H1 (cell line): ENCODE results near the gene TRMT44. TPM values are rescaled to one million over a fixed set of nuclear protein-coding genes. Genes with fewer than 3 reads are reported as not detected.

Experiments used
- CREB1 ChIP-seq: IDR thresholded peaks from 2 replicates; pipeline ENCODE4 v1.6.1; 2012; ENCODE audit warnings: inconsistent platforms
- EGR1 ChIP-seq: IDR thresholded peaks from 2 replicates; pipeline ENCODE4 v1.6.1; 2011; ENCODE audit warnings: low read depth, low read length, borderline replicate concordance
- EP300 ChIP-seq, 2 experiments: IDR thresholded peaks; 1 replicate in 1 of 2; 2 replicates in 1 of 2; pipeline ENCODE4 v1.6.1; 2011 to 2012; ENCODE audit warnings: low read depth in 2 of 2, low read length in 2 of 2, mild to moderate bottlenecking in 2 of 2, borderline replicate concordance in 1 of 2, inconsistent platforms in 1 of 2, moderate library complexity in 1 of 2
- JUND ChIP-seq: IDR thresholded peaks from 2 replicates; pipeline ENCODE4 v1.6.1; 2011; ENCODE audit warnings: mild to moderate bottlenecking, improper control_type of control experiment, low read length
- KDM4A ChIP-seq: IDR thresholded peaks from one replicate; pipeline ENCODE4 v1.7.1; 2012; ENCODE audit warnings: low read depth, mild to moderate bottlenecking, moderate library complexity, low read length, inconsistent platforms; ENCODE audit not compliant: severe bottlenecking
- KDM5A ChIP-seq: fragments of 200-600 bp; IDR thresholded peaks from 2 replicates; pipeline ENCODE4 v1.7.1; 2012; ENCODE audit warnings: mild to moderate bottlenecking, low read length, inconsistent platforms, mixed read lengths
- PHF8 ChIP-seq: fragments of 200-600 bp; sonication (generic); conservative IDR thresholded peaks from 2 replicates; pipeline ENCODE4 v1.7.1; 2012; ENCODE audit warnings: low read depth, mild to moderate bottlenecking, inconsistent platforms, low read length, moderate library complexity
- POLR2A ChIP-seq, 2 experiments: IDR thresholded peaks; 1 replicate in 1 of 2; 2 replicates in 1 of 2; pipeline ENCODE4 v1.6.1; 2011; ENCODE audit warnings: low read depth in 2 of 2, low read length in 2 of 2, mild to moderate bottlenecking in 2 of 2; ENCODE audit errors: control extremely low read depth in 1 of 2
- RAD21 ChIP-seq, 2 experiments: IDR thresholded peaks in 1 of 2; conservative IDR thresholded peaks in 1 of 2; 2 replicates each; pipeline ENCODE4 v1.6.1; 2011; ENCODE audit warnings: low read depth in 2 of 2, low read length in 2 of 2, improper control_type of control experiment in 1 of 2, inconsistent platforms in 1 of 2, mild to moderate bottlenecking in 1 of 2, moderate library complexity in 1 of 2
- RNF2 ChIP-seq: fragments of 200-900, 300-1000 bp; sonication (generic); IDR thresholded peaks from 2 replicates; pipeline ENCODE4 v1.7.1; 2016; ENCODE audit warnings: borderline replicate concordance, low read depth, mild to moderate bottlenecking, antibody characterized with exemption, low read length; ENCODE audit not compliant: poor library complexity, severe bottlenecking; ENCODE audit errors: missing control alignments
- SAP30 ChIP-seq: fragments of 300-600 bp; sonication (generic); IDR thresholded peaks from 2 replicates; pipeline ENCODE4 v1.7.1; 2012; ENCODE audit warnings: low read length, moderate library complexity, mild to moderate bottlenecking, inconsistent platforms; ENCODE audit not compliant: insufficient read depth, insufficient replicate concordance
- SP1 ChIP-seq: IDR thresholded peaks from 2 replicates; pipeline ENCODE4 v1.6.1; 2011; ENCODE audit warnings: low read depth, low read length
- SP2 ChIP-seq: IDR thresholded peaks from 2 replicates; pipeline ENCODE4 v1.6.1; 2012; ENCODE audit warnings: mild to moderate bottlenecking, low read length, inconsistent platforms
- SRF ChIP-seq: IDR thresholded peaks from 2 replicates; pipeline ENCODE4 v1.6.1; 2011; ENCODE audit warnings: mild to moderate bottlenecking, low read depth, low read length, moderate library complexity
- TAF7 ChIP-seq: optimal IDR thresholded peaks from 2 replicates; pipeline ENCODE3; 2011; ENCODE audit warnings: low read depth, mild to moderate bottlenecking, inconsistent platforms, low read length, moderate library complexity, borderline replicate concordance
- YY1 ChIP-seq: IDR thresholded peaks from 2 replicates; pipeline ENCODE4 v1.6.1; 2011; ENCODE audit warnings: low read depth, mild to moderate bottlenecking, low read length
- polyA plus RNA-seq, 7 experiments: library from polyadenylated mRNA; depleted of rRNA in 3 of 7; stranded (reverse) in 5 of 7; unstranded in 2 of 7; fragments of >200 nt in 5 of 7; fragments of 200-250 nt in 2 of 7; gene quantifications; 1 replicate in 5 of 7; 2 replicates in 1 of 7; 4 replicates in 1 of 7; pipeline versions ENCODE4 v1.2.1 to v1.2.3, GENCODE V29; 2011 to 2013; ENCODE audit warnings: missing spikeins in 2 of 7, mixed read lengths in 2 of 7
- total RNA-seq: library from RNA; stranded (reverse); fragmentation: NEBNext Ultra II Directional; extraction: Animal tissue kit (Norgen Biotek cat#: 25700); gene quantifications from 2 replicates; pipeline ENCODE4 v1.2.1, GENCODE V29; 2021
- TF ChIP-seq, protein P1 (sequence below), 3 experiments: IDR thresholded peaks; 1 replicate in 2 of 3; 2 replicates in 1 of 3; pipeline versions ENCODE4 v1.5.1 to v1.6.1; 2011; ENCODE audit warnings: low read length in 3 of 3, mild to moderate bottlenecking in 3 of 3, inconsistent platforms in 2 of 3, low read depth in 1 of 3, moderate library complexity in 1 of 3; ENCODE audit not compliant: insufficient read depth in 1 of 3; ENCODE audit errors: control extremely low read depth in 1 of 3
- TF ChIP-seq, protein P2 (sequence below): IDR thresholded peaks from 2 replicates; pipeline ENCODE4 v1.6.1; 2012; ENCODE audit warnings: low read length, inconsistent platforms

Gene TRMT44
- total and polyA plus RNA-seq, 2 of the 8 experiments (the other 6 are each of a cell fraction or from before 2014, with no cell fraction given): 8.6 to 23.9 TPM

DNA sequence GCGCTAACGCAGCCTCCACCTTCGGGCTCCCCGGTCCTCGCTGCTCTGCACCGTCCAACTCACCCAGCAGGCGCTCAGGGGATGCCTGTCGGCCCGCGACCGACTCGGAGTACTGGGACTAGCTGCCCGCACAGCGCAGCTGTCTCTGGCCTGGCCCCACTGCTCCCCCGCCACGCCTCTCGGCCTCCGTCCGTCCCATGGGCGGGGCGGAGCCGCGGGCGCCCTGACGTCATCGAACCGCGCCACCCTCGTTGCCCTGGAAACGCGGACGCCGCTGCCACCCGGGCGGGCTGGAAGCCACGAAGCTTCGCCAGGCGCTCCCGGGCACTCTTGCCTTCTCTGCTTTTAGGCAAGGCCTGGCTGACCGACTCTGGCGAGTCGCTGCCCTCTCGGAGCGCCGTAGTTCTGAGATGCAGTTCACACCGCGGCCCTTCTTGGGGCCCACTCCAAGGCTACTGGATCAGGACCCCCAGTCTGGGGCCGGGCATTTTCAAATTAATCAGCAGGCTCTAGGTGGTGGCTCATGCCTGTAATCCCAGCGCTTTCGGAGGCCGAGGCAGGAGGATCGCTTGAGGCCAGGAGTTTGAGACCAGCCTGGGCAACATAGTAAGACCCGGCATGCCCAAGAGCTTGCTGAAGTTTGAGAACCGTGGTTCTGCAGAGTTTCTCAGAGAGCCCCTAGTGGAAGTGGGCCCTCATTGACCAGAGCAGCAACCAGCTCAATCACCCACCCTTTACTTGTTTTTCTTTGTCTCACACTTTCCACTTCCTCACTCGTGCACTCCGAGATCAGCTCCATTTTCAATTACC, 12.1 kb upstream of the TRMT44 start (continued):
- TF ChIP-seq, protein P1, sequence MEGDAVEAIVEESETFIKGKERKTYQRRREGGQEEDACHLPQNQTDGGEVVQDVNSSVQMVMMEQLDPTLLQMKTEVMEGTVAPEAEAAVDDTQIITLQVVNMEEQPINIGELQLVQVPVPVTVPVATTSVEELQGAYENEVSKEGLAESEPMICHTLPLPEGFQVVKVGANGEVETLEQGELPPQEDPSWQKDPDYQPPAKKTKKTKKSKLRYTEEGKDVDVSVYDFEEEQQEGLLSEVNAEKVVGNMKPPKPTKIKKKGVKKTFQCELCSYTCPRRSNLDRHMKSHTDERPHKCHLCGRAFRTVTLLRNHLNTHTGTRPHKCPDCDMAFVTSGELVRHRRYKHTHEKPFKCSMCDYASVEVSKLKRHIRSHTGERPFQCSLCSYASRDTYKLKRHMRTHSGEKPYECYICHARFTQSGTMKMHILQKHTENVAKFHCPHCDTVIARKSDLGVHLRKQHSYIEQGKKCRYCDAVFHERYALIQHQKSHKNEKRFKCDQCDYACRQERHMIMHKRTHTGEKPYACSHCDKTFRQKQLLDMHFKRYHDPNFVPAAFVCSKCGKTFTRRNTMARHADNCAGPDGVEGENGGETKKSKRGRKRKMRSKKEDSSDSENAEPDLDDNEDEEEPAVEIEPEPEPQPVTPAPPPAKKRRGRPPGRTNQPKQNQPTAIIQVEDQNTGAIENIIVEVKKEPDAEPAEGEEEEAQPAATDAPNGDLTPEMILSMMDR (IDR thresholded peaks at IDR 0.05; ENCODE audit: control extremely low read depth in 1 of 3, insufficient read depth in 1 of 3, low read depth in 1 of 3, low read length in 3 of 3): peak in 1 of 3 experiments; percentile 44; a peak in 1 of 4 replicates
- TF ChIP-seq, protein P2, sequence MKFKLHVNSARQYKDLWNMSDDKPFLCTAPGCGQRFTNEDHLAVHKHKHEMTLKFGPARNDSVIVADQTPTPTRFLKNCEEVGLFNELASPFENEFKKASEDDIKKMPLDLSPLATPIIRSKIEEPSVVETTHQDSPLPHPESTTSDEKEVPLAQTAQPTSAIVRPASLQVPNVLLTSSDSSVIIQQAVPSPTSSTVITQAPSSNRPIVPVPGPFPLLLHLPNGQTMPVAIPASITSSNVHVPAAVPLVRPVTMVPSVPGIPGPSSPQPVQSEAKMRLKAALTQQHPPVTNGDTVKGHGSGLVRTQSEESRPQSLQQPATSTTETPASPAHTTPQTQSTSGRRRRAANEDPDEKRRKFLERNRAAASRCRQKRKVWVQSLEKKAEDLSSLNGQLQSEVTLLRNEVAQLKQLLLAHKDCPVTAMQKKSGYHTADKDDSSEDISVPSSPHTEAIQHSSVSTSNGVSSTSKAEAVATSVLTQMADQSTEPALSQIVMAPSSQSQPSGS: no peak
- TF ChIP-seq SAP30 (peak; percentile 43), YY1 (0 out of 2 replicates have a peak, but pooled peaks have one; percentile 19), PHF8 (peak; percentile 33; the same call in 1 of the 2 replicates), EP300 (IDR thresholded peaks at IDR 0.05; ENCODE audit: borderline replicate concordance in 1 of 2, low read depth in 2 of 2, low read length in 2 of 2) (peak in 1 of 2 experiments; percentile 44; a peak in 1 of 3 replicates), POLR2A (IDR thresholded peaks at IDR 0.05; ENCODE audit: control extremely low read depth in 1 of 2, low read depth in 2 of 2, low read length in 2 of 2) (peak in 1 of 2 experiments; percentile 69; a peak in 2 of 3 replicates), SRF (peak; percentile 88), RAD21 (IDR thresholded peaks at IDR 0.05 in 1 of 2, conservative IDR thresholded peaks at IDR 0.05 in 1 of 2; ENCODE audit: low read depth in 2 of 2, low read length in 2 of 2) (peak in 1 of 2 experiments; percentile 14; a peak in 2 of 4 replicates), TAF7 (peak; percentile 67), SP1 (peak; percentile 79), JUND (peak; percentile 64; the same call in 1 of the 2 replicates), KDM4A (peak; percentile 92), KDM5A (no peak), RNF2 (no peak), CREB1 (peak; percentile 98), SP2 (no peak), EGR1 (no peak)
